NCI-H748 (cell line): ENCODE results near the gene CSNK1G3.

Experiments
- DNase-seq: peaks from one replicate; lab custom pipeline; 2025; ENCODE audit not compliant: unreplicated experiment; lab: John Stamatoyannopoulos, UW

CSNK1G3 gene

GRCh38 chr5:123557907-123558306 is 45.9 kb downstream of the CSNK1G3 start:
- no peak for DNase-seq

- no peak for DNase-seq
Measured at GRCh38 chr5:123558762-123559433, 46.9 kb downstream of the CSNK1G3 start.

- DNase-seq = no peak
Measured at GRCh38 chr5:123559434-123559775, 47.4 kb downstream of the CSNK1G3 start.

GRCh38 chr5:123561230-123561629 is 49.3 kb downstream of the CSNK1G3 start:
- no peak for DNase-seq

- DNase-seq = no peak
Measured at GRCh38 chr5:123571927-123572326, 60.0 kb downstream of the CSNK1G3 start.

GRCh38 chr5:123578390-123578789 is 66.4 kb downstream of the CSNK1G3 start:
- DNase-seq = no peak

- no peak for DNase-seq
Measured at GRCh38 chr5:123579410-123579809, 67.4 kb downstream of the CSNK1G3 start.

GRCh38 chr5:123582550-123583285 is 70.7 kb downstream of the CSNK1G3 start:
- DNase-seq = no peak

GRCh38 chr5:123585871-123586270 is 73.9 kb downstream of the CSNK1G3 start:
- DNase-seq = no peak

- no peak for DNase-seq
Measured at GRCh38 chr5:123594434-123594833, 82.5 kb downstream of the CSNK1G3 start.

- DNase-seq = no peak
Measured at GRCh38 chr5:123597018-123597417, 85.0 kb downstream of the CSNK1G3 start.

- DNase-seq = no peak
Measured at GRCh38 chr5:123598028-123598689, 86.2 kb downstream of the CSNK1G3 start.

- DNase-seq = no peak
Measured at GRCh38 chr5:123599171-123599570, 87.2 kb downstream of the CSNK1G3 start.

GRCh38 chr5:123601610-123602009 is 89.6 kb downstream of the CSNK1G3 start:
- DNase-seq = no peak

- no peak for DNase-seq
Measured at GRCh38 chr5:123605822-123606221, 93.8 kb downstream of the CSNK1G3 start.

- DNase-seq = no peak
Measured at GRCh38 chr5:123610209-123610608, 98.2 kb downstream of the CSNK1G3 start.

GRCh38 chr5:123610665-123611405 is 98.9 kb downstream of the CSNK1G3 start:
- DNase-seq = peak; percentile 49

- DNase-seq = no peak
Measured at GRCh38 chr5:123611406-123611709, 99.4 kb downstream of the CSNK1G3 start.

- no peak for DNase-seq
Measured at GRCh38 chr5:123617561-123617960, 105.6 kb downstream of the CSNK1G3 start.

- DNase-seq = no peak
Measured at GRCh38 chr5:123626051-123626450, 114.1 kb downstream of the CSNK1G3 start.

GRCh38 chr5:123628860-123629544 is 117.0 kb downstream of the CSNK1G3 start:
- no peak for DNase-seq
